Mesenchymal stem cell (in vitro differentiated cells and primary cell): ENCODE results near the gene PPIH.

ENCODE experiments used
- DNase-seq: peaks from one replicate; pipeline ENCODE4 v3.0.0-alpha.2; 2013
- H2AFZ ChIP-seq: one replicate; pipeline ENCODE4 v1.6.1; 2013; ENCODE audit warnings: low read depth, mild to moderate bottlenecking, control low read depth, inconsistent platforms, low read length, moderate library complexity
- H2AK5ac ChIP-seq: 2 replicates; pipeline ENCODE4 v1.6.1; 2013; ENCODE audit warnings: low read length, moderate library complexity, mild to moderate bottlenecking, inconsistent platforms; ENCODE audit not compliant: severe bottlenecking
- H2BK120ac ChIP-seq: one replicate; pipeline ENCODE4 v1.6.1; 2013; ENCODE audit warnings: low read depth, mild to moderate bottlenecking, inconsistent platforms, low read length, moderate library complexity
- H2BK12ac ChIP-seq, 2 experiments: one replicate each; pipeline ENCODE4 v1.6.1; 2013; ENCODE audit warnings: inconsistent platforms in 2 of 2, low read length in 2 of 2, mild to moderate bottlenecking in 2 of 2, moderate library complexity in 2 of 2, control low read depth in 1 of 2
- H2BK15ac ChIP-seq: one replicate; pipeline ENCODE4 v1.6.1; 2013; ENCODE audit warnings: mild to moderate bottlenecking, low read depth, inconsistent platforms; ENCODE audit not compliant: poor library complexity, severe bottlenecking
- H2BK5ac ChIP-seq: 2 replicates; pipeline ENCODE4 v1.6.1; 2013; ENCODE audit warnings: low read depth, mild to moderate bottlenecking, low read length, control low read depth, inconsistent platforms; ENCODE audit not compliant: poor library complexity, severe bottlenecking
- H3K14ac ChIP-seq, 2 experiments: one replicate each; pipeline ENCODE4 v1.6.1; 2013; ENCODE audit warnings: inconsistent platforms in 2 of 2, low read length in 2 of 2, control low read depth in 1 of 2, mild to moderate bottlenecking in 1 of 2, moderate library complexity in 1 of 2
- H3K18ac ChIP-seq, 2 experiments: one replicate each; pipeline ENCODE4 v1.6.1; 2013; ENCODE audit warnings: inconsistent platforms in 2 of 2, low read length in 2 of 2, control low read depth in 1 of 2, low read depth in 1 of 2, mild to moderate bottlenecking in 1 of 2
- H3K23ac ChIP-seq, 2 experiments: one replicate each; pipeline ENCODE4 v1.6.1; 2013; ENCODE audit warnings: inconsistent platforms in 2 of 2, low read length in 2 of 2, mild to moderate bottlenecking in 2 of 2, moderate library complexity in 2 of 2, control low read depth in 1 of 2
- H3K27ac ChIP-seq: 2 replicates; pipeline ENCODE4 v1.5.1; 2013; ENCODE audit warnings: mild to moderate bottlenecking, moderate library complexity, low read length, control low read depth, inconsistent platforms; ENCODE audit not compliant: poor library complexity, severe bottlenecking
- H3K27me3 ChIP-seq, 2 experiments: 2 replicates each; pipeline versions ENCODE4 v1.6.1 to v1.7.0; 2013; ENCODE audit warnings: low read length in 2 of 2, mild to moderate bottlenecking in 2 of 2, moderate library complexity in 2 of 2, control low read depth in 1 of 2, inconsistent platforms in 1 of 2; ENCODE audit not compliant: control insufficient read depth in 1 of 2, insufficient read depth in 1 of 2
- H3K36me3 ChIP-seq, 2 experiments: 2 replicates each; pipeline versions ENCODE4 v1.6.1 to v1.7.0; 2013; ENCODE audit warnings: low read length in 2 of 2, control low read depth in 1 of 2, inconsistent platforms in 1 of 2, low read depth in 1 of 2, mild to moderate bottlenecking in 1 of 2; ENCODE audit not compliant: insufficient read depth in 2 of 2, control insufficient read depth in 1 of 2
- H3K4ac ChIP-seq, 2 experiments: one replicate each; pipeline ENCODE4 v1.6.1; 2013; ENCODE audit warnings: inconsistent platforms in 2 of 2, low read length in 2 of 2, mild to moderate bottlenecking in 2 of 2, moderate library complexity in 2 of 2, control low read depth in 1 of 2, low read depth in 1 of 2
- H3K4me1 ChIP-seq: 2 replicates; pipeline ENCODE4 v1.6.1; 2013; ENCODE audit warnings: low read depth, low read length, control low read depth; ENCODE audit not compliant: control insufficient read depth, insufficient read depth
- H3K4me2 ChIP-seq: 2 replicates; pipeline ENCODE4 v1.6.1; 2013; ENCODE audit warnings: low read length, mild to moderate bottlenecking, inconsistent platforms; ENCODE audit not compliant: poor library complexity, severe bottlenecking
- H3K4me3 ChIP-seq, 2 experiments: 2 replicates each; pipeline versions ENCODE4 v1.5.1 to v1.7.0; 2013; ENCODE audit warnings: low read length in 2 of 2, mild to moderate bottlenecking in 2 of 2, control low read depth in 1 of 2, low read depth in 1 of 2; ENCODE audit not compliant: insufficient read depth in 1 of 2
- H3K79me1 ChIP-seq: replicated peaks from 2 replicates; pipeline ENCODE4 v1.6.1; 2013; ENCODE audit warnings: mild to moderate bottlenecking, control low read depth, low read length, inconsistent platforms; ENCODE audit not compliant: poor library complexity, severe bottlenecking
- H3K9ac ChIP-seq: 2 replicates; pipeline ENCODE4 v1.7.0; 2013; ENCODE audit warnings: mild to moderate bottlenecking, low read length, moderate library complexity
- H3K9me3 ChIP-seq: 2 replicates; pipeline ENCODE4 v1.7.0; 2013; ENCODE audit warnings: mild to moderate bottlenecking, low read length; ENCODE audit not compliant: control insufficient read depth
- H4K8ac ChIP-seq: one replicate; pipeline ENCODE4 v1.6.1; 2013; ENCODE audit warnings: inconsistent platforms, mild to moderate bottlenecking, low read length, moderate library complexity
- H4K91ac ChIP-seq: one replicate; pipeline ENCODE4 v1.6.1; 2013; ENCODE audit warnings: mild to moderate bottlenecking, low read length, inconsistent platforms
- WGBS: methylation state at CpG from one replicate; pipeline ENCODE4 v1.1.7; 2013; ENCODE audit warnings: mixed read lengths; 5-methylcytosine and 5-hydroxymethylcytosine counted together

Gene PPIH

GRCh38 chr1:42676534-42677087 lies 18.4 kb downstream of the PPIH start:
- Histone ChIP-seq H2BK120ac (no peak overlapping the region), H3K18ac (no peak overlapping the region), H2AFZ (no peak overlapping the region), H3K27me3 (no peaks in the 10 kb centered on the region), H3K36me3 (peaks cover 12 to 37% of the 10 kb centered on the region in 2 experiments), H2BK12ac (no peak overlapping the region), H3K9me3 (no peaks in the 10 kb centered on the region), H2AK5ac (no peak overlapping the region), H4K91ac (no peak overlapping the region), H2BK5ac (no peak overlapping the region), H4K8ac (peak overlapping the region; percentile 2), H3K4ac (no peak overlapping the region), H2BK15ac (no peak overlapping the region), H3K4me1 (no peaks in the 10 kb centered on the region), H3K4me2 (no peak overlapping the region), H3K14ac (no peak overlapping the region), H3K27ac (no peak overlapping the region), H3K4me3 (no peak overlapping the region), H3K23ac (no peak overlapping the region), H3K9ac (no peak overlapping the region), H3K79me1 (no peaks in the 10 kb centered on the region)
- no peak for DNase-seq
- 93% methylated on average over 3 of the region's 3 CpGs for WGBS

- Histone ChIP-seq H3K79me1 (no peaks in the 10 kb centered on the region), H3K36me3 (peaks cover 8 to 30% of the 10 kb centered on the region in 2 experiments), H3K4me1 (peaks cover 2% of the 10 kb centered on the region), H2AFZ (no peak overlapping the region), H2BK15ac (no peak overlapping the region), H3K4me2 (no peak overlapping the region), H2BK5ac (no peak overlapping the region), H3K9me3 (no peaks in the 10 kb centered on the region), H3K18ac (no peak overlapping the region), H3K4me3 (peak overlapping the region in 1 of 2 experiments; percentile 89), H3K14ac (no peak overlapping the region), H3K23ac (no peak overlapping the region), H3K27me3 (no peaks in the 10 kb centered on the region), H2AK5ac (no peak overlapping the region), H4K8ac (no peak overlapping the region), H3K27ac (no peak overlapping the region), H2BK120ac (no peak overlapping the region), H4K91ac (no peak overlapping the region), H3K9ac (peak overlapping the region; percentile 97), H2BK12ac (no peak overlapping the region), H3K4ac (no peak overlapping the region)
- WGBS = 89% methylated on average over 10 of the region's 10 CpGs
- peak; percentile 23 for DNase-seq
Observed at GRCh38 chr1:42679364-42679983, 21.3 kb downstream of the PPIH start.

- 94% methylated on average over 2 of the region's 2 CpGs for WGBS
- H3K4me2 ChIP-seq = no peak overlapping the region
Observed at GRCh38 chr1:42680055-42680454, 21.8 kb downstream of the PPIH start.

GRCh38 chr1:42680921-42681683 lies 22.9 kb downstream of the PPIH start:
- peak overlapping the region; percentile 97 for H3K9ac ChIP-seq
- H2AK5ac ChIP-seq = no peak overlapping the region
- WGBS = 14% methylated on average over 18 of the region's 18 CpGs
- no peak overlapping the region for H2BK15ac ChIP-seq
- H2BK12ac ChIP-seq = no peak overlapping the region
- H3K14ac ChIP-seq = peak overlapping the region in 1 of 2 experiments; percentile 61
- H3K4me3 ChIP-seq = peak overlapping the region; percentile 78 to 89
- H3K36me3 ChIP-seq = peaks cover 0 to 32% of the 10 kb centered on the region in 2 experiments
- H3K27me3 ChIP-seq = no peaks in the 10 kb centered on the region
- H3K27ac ChIP-seq = peak overlapping the region; percentile 96
- no peak overlapping the region for H3K18ac ChIP-seq
- H2AFZ ChIP-seq = peak overlapping the region; percentile 29
- no peak overlapping the region for H2BK5ac ChIP-seq
- peak overlapping the region in 1 of 2 experiments; percentile 60 for H3K4ac ChIP-seq
- H4K8ac ChIP-seq = no peak overlapping the region
- H3K9me3 ChIP-seq = no peaks in the 10 kb centered on the region
- no peak overlapping the region for H3K23ac ChIP-seq
- no peak overlapping the region for H4K91ac ChIP-seq
- H3K4me2 ChIP-seq = peak overlapping the region; percentile 54
- peak; percentile 40 for DNase-seq
- peaks cover 2% of the 10 kb centered on the region for H3K4me1 ChIP-seq
- H2BK120ac ChIP-seq = no peak overlapping the region
- no peaks in the 10 kb centered on the region for H3K79me1 ChIP-seq

More at GRCh38 chr1:42680055-42680454, 21.8 kb downstream of the PPIH start:
- Histone ChIP-seq H2AK5ac (no peak overlapping the region), H3K14ac (no peak overlapping the region), H3K9ac (peak overlapping the region; percentile 97), H4K8ac (no peak overlapping the region), H3K4me1 (peaks cover 2% of the 10 kb centered on the region), H3K36me3 (peaks cover 5 to 30% of the 10 kb centered on the region in 2 experiments), H4K91ac (no peak overlapping the region), H3K4ac (no peak overlapping the region), H2AFZ (no peak overlapping the region), H3K4me3 (peak overlapping the region in 1 of 2 experiments; percentile 89), H3K27me3 (no peaks in the 10 kb centered on the region), H3K79me1 (no peaks in the 10 kb centered on the region), H3K18ac (no peak overlapping the region), H3K9me3 (no peaks in the 10 kb centered on the region), H2BK5ac (no peak overlapping the region), H3K23ac (no peak overlapping the region), H2BK12ac (no peak overlapping the region), H2BK15ac (no peak overlapping the region), H2BK120ac (no peak overlapping the region), H3K27ac (no peak overlapping the region)
- DNase-seq = no peak
